ENCODE results near the gene OR10Z1. TPM values are rescaled to one million over a fixed set of nuclear protein-coding genes. Genes with fewer than 3 reads are reported as not detected.

OR10Z1 gene
- polyA plus RNA-seq, 1 of the 3 experiments (the other 2 are of a cell fraction) = not detected

- POLR2A ChIA-PET = no interaction called here
- Histone ChIP-seq H3F3A (replicated peaks; ENCODE audit: insufficient read depth) (no peaks in the 10 kb centered on the region), H3K4me1 (ENCODE audit: control insufficient read depth in 1 of 2, insufficient read depth in 2 of 2, low read depth in 1 of 2, low read length in 1 of 2) (no peaks in the 10 kb centered on the region), H3K27me3 (ENCODE audit: insufficient read depth) (no peaks in the 10 kb centered on the region), H3K9ac (no peak overlapping the region), H3K4me2 (no peak overlapping the region), H3K9me3 (no peaks in the 10 kb centered on the region), H3K79me2 (ENCODE audit: insufficient read depth) (no peaks in the 10 kb centered on the region), H3K9me2 (no peaks in the 10 kb centered on the region; the same call in 1 of the 2 replicates), H4K20me1 (ENCODE audit: insufficient read depth) (no peaks in the 10 kb centered on the region), H3K36me3 (replicated peaks in 1 of 2; ENCODE audit: control insufficient read depth in 1 of 2, insufficient read depth in 2 of 2, low read length in 1 of 2) (no peaks in the 10 kb centered on the region), H2AFZ (ENCODE audit: low read depth) (no peak overlapping the region), H3K27ac (ENCODE audit: low read depth in 2 of 2, low read length in 1 of 2) (no peak overlapping the region), H3K4me3 (ENCODE audit: low read depth in 2 of 2, low read length in 1 of 2) (no peak overlapping the region)
- CTCF ChIA-PET = no interaction called here
- TF ChIP-seq FOXJ3 (CRISPR knock-in tag; IDR thresholded peaks at IDR 0.05) (no peak), RFX5 (IDR thresholded peaks at IDR 0.05; ENCODE audit: low read length) (no peak), MEF2A (IDR thresholded peaks at IDR 0.05; ENCODE audit: borderline replicate concordance, low read depth) (no peak), FOSL2 (IDR thresholded peaks at IDR 0.05; ENCODE audit: borderline replicate concordance, low read depth) (no peak), CHD2 (IDR thresholded peaks at IDR 0.05; ENCODE audit: low read length, partially characterized antibody) (no peak), IRF3 (IDR thresholded peaks at IDR 0.05; ENCODE audit: low read depth, low read length) (no peak), JUND (IDR thresholded peaks at IDR 0.05) (no peak), PBX3 (IDR thresholded peaks at IDR 0.05) (no peak), POLR2AphosphoS5 (IDR thresholded peaks at IDR 0.05; ENCODE audit: low read depth, low read length) (no peak), MXI1 (IDR thresholded peaks at IDR 0.05; ENCODE audit: low read depth, low read length) (no peak), ZBTB33 (IDR thresholded peaks at IDR 0.05; ENCODE audit: borderline replicate concordance, low read depth) (no peak), TEAD4 (IDR thresholded peaks at IDR 0.05; ENCODE audit: borderline replicate concordance, insufficient read depth) (no peak), USF1 (IDR thresholded peaks at IDR 0.05; ENCODE audit: borderline replicate concordance, low read depth) (no peak), RCOR1 (IDR thresholded peaks at IDR 0.05; ENCODE audit: low read length) (no peak), CTCF (IDR thresholded peaks at IDR 0.05) (no peak), TCF12 (IDR thresholded peaks at IDR 0.05) (no peak), GABPA (IDR thresholded peaks at IDR 0.05; ENCODE audit: low read depth) (no peak), NFIC (IDR thresholded peaks at IDR 0.05; ENCODE audit: borderline replicate concordance) (no peak), USF2 (IDR thresholded peaks at IDR 0.05; ENCODE audit: borderline replicate concordance, low read depth, low read length) (no peak), RXRA (IDR thresholded peaks at IDR 0.05; ENCODE audit: borderline replicate concordance, low read depth) (no peak)
- 4% methylated on average over 2 of the region's 2 CpGs for WGBS (ENCODE audit: low lambda C conversion rate)
- no peak for DNase-seq
Measured at GRCh38 chr1:158600735-158601134, 4.3 kb upstream of the OR10Z1 start.
